Measurements from ENCODE around the gene MTERF1.

The MTERF1 gene, protein sequence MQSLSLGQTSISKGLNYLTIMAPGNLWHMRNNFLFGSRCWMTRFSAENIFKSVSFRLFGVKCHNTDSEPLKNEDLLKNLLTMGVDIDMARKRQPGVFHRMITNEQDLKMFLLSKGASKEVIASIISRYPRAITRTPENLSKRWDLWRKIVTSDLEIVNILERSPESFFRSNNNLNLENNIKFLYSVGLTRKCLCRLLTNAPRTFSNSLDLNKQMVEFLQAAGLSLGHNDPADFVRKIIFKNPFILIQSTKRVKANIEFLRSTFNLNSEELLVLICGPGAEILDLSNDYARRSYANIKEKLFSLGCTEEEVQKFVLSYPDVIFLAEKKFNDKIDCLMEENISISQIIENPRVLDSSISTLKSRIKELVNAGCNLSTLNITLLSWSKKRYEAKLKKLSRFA

DNA sequence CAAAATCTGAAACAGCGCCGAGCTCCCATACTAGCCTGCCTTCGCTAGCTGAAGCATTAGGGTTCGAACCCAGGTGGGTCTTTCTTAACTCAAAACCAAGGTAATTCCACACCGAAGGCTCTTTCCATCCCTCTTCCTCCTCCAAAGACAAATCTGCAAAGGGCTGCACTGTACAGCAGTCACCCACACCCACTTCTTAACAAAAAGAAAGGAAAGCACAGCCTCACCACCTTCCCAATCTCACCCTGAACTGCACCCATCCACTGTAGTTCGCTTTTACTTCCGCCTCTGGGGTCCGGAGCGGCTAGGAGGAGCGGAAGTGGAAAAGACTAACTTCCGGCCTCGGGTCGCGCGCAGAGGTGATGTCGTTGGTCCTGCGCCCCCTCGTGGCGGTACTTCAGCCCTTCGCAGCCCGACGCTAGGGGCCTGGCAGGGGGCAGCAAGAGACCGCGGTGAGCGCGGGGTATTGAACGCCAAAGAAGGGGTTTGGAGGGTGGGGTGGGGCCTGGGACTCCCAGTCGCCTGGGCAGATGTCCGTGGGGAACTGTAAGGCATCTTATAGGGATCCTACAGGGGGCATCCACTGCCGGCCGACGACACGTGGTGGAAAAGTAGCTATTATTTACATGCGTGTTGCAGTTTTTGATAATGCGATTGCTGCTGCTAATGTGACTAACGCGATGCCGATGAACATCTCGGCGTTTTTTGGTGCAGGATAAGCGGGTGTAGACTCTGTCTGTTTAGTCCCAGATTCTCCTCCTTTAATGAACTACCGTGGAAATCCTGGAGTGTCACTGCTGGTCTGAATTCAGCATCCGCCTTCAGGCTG is at the start of gene MTERF1:
TSS of gene MTERF1 (minus strand) at position 290 of the 829 bp plus-strand sequence. CDS start 619 bp downstream, outside the sequence.
- in situ Hi-C loops (cut with MboI; ENCODE audit: low sequenced_read_pairs, unreplicated experiment), result no loop called here
- TF ChIP-seq, protein P1, sequence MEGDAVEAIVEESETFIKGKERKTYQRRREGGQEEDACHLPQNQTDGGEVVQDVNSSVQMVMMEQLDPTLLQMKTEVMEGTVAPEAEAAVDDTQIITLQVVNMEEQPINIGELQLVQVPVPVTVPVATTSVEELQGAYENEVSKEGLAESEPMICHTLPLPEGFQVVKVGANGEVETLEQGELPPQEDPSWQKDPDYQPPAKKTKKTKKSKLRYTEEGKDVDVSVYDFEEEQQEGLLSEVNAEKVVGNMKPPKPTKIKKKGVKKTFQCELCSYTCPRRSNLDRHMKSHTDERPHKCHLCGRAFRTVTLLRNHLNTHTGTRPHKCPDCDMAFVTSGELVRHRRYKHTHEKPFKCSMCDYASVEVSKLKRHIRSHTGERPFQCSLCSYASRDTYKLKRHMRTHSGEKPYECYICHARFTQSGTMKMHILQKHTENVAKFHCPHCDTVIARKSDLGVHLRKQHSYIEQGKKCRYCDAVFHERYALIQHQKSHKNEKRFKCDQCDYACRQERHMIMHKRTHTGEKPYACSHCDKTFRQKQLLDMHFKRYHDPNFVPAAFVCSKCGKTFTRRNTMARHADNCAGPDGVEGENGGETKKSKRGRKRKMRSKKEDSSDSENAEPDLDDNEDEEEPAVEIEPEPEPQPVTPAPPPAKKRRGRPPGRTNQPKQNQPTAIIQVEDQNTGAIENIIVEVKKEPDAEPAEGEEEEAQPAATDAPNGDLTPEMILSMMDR (IDR thresholded peaks at IDR 0.05; ENCODE audit: borderline replicate concordance, control extremely low read depth, extremely low read depth, insufficient read depth, missing control alignments), result peak; percentile 100
- peak; percentile 88 for DNase-seq (ENCODE audit: low spot score)

DNA sequence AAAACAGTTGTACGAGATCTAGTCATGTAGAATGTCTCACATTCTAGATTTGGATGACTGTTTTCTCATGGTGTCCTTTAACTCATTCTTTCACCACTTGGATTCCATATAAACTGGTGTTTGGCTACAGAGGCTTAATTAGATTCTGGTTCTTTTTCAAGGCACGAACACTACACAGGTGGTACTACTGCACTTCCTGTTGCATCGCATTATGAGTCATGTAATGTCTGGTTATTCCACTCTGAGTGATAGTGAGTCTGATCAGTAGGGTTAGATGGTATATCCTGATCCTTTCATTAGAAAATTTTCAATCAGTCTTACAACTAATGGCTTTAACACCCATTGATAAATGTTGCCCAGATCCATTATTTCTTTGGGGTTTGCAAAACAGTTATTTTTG is 49.0 kb upstream of the MTERF1 start:
- no peak for DNase-seq (ENCODE audit: low spot score)
- TF ChIP-seq, protein P1 (IDR thresholded peaks at IDR 0.05; ENCODE audit: borderline replicate concordance, control extremely low read depth, extremely low read depth, insufficient read depth, missing control alignments), result no peak
- in situ Hi-C loops (cut with MboI; ENCODE audit: low sequenced_read_pairs, unreplicated experiment), result no loop called here

DNA sequence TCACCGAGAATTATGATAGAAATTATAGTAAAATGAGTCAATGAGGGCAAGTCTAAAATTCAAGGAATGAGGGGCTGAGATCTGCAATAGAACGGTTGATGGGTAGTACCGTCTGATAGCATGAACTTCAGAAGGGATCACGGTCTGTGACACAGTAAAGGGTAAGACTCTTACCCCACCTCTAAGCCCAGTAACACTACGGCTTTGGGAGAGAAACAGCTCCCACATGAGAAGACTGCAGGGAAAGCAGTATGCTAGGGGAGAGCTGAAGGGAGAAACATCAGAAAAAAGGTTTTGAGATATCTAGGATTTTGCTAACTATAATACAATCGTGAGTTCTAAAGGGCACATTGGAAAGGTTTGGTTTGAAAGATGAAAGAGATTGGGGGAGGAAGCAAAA is 47.4 kb upstream of the MTERF1 start:
- TF ChIP-seq, protein P1 (IDR thresholded peaks at IDR 0.05; ENCODE audit: borderline replicate concordance, control extremely low read depth, extremely low read depth, insufficient read depth, missing control alignments), result no peak
- in situ Hi-C loops (cut with MboI; ENCODE audit: low sequenced_read_pairs, unreplicated experiment), result no loop called here
- DNase-seq (ENCODE audit: low spot score), result no peak

DNA sequence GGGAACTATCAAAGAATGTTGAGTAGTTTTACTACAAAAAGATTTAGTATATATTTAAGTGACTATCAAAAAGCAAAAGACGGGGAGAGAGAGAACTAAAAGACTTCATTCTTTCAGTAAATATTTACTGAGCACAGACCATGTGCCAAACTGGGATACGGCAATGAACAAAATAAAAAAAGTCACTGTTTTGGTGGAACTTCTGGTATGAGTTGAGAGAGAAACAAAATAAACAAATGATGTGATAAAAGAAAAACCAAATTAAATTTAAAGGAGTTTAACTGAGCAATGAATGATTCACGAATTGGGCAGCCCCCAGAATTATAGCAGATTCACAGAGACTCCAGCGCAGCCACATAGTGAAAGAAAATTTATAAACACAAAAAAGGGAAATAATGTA is 42.4 kb upstream of the MTERF1 start:
- no peak for DNase-seq (ENCODE audit: low spot score)
- in situ Hi-C loops (cut with MboI; ENCODE audit: low sequenced_read_pairs, unreplicated experiment), result no loop called here
- TF ChIP-seq, protein P1 (IDR thresholded peaks at IDR 0.05; ENCODE audit: borderline replicate concordance, control extremely low read depth, extremely low read depth, insufficient read depth, missing control alignments), result no peak

DNA sequence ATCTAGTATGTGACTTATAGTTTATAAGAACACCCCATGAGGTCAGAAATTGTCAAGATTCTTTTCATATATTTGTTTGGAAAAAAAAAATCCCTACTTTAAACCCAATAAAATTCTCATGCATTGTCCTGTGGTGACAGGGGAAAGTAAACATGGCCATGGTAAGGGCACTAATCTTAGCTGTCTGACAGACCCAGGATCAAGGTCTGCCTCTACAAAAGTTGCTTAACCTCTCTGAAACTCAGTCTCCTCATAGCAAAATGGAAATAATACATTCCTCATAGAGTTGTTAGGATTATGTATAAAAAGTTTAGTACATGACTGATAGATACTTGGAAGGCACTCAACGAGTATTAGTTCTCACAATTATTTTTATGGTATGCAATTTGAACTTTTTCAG is 37.9 kb upstream of the MTERF1 start:
- no peak for DNase-seq (ENCODE audit: low spot score)
- in situ Hi-C loops (cut with MboI; ENCODE audit: low sequenced_read_pairs, unreplicated experiment), result no loop called here
- TF ChIP-seq, protein P1 (IDR thresholded peaks at IDR 0.05; ENCODE audit: borderline replicate concordance, control extremely low read depth, extremely low read depth, insufficient read depth, missing control alignments), result no peak

DNA sequence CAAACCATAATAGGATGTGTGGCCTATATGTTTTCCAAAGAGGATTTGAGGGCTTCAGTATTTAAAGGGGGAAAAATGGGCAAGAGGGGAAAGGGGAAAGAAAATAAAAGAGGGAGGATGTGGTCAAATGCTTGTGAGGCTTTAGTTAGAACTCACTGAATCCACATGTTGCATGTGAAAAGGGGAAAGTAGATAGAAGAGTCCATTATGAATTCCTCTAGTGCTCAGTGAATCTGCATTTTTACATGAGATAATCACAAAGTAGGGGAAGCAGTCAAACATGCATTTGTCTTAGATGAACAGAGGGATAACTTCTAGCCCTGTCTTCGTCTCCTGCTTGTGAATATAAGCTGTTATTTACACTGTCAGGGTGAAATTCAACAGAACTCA is 35.5 kb upstream of the MTERF1 start:
- TF ChIP-seq, protein P1 (IDR thresholded peaks at IDR 0.05; ENCODE audit: borderline replicate concordance, control extremely low read depth, extremely low read depth, insufficient read depth, missing control alignments), result no peak
- no peak for DNase-seq (ENCODE audit: low spot score)
- in situ Hi-C loops (cut with MboI; ENCODE audit: low sequenced_read_pairs, unreplicated experiment), result no loop called here

Measured in GM13976 (cell line).